MM.1S (cell line): ENCODE data around the gene PCDHGA11.
"Not testable (repeated sequence)": the region's sequence is repeated elsewhere in the genome, so short reads cannot be mapped to it uniquely, and the experiment has no call there.

Experiments
- CTCF ChIP-seq: fragments of 300-600 bp; sonication (generic); IDR thresholded peaks from 2 replicates; pipeline ENCODE4 v1.5.1; 2016; ENCODE audit warnings: antibody characterized with exemption, low read length, mixed read lengths
- EZH2 ChIP-seq: fragments of 300-600 bp; sonication (generic); optimal IDR thresholded peaks from 2 replicates; pipeline ENCODE3; 2017; ENCODE audit warnings: low read depth, mild to moderate bottlenecking, antibody characterized with exemption, low read length, mixed read lengths
- EZH2phosphoT487 ChIP-seq: fragments of 300-600 bp; sonication (generic); IDR thresholded peaks from 2 replicates; pipeline ENCODE4 v1.6.1; 2018; ENCODE audit warnings: antibody characterized with exemption, low read length

- not testable (repeated sequence) for TF ChIP-seq CTCF, EZH2, EZH2phosphoT487
Measured at GRCh38 chr5:141407790-141408505, 12.9 kb upstream of the PCDHGA11 start, which contains the start of gene PCDHGB6.
